ENCODE results near the gene PCP4L1. TPM values are rescaled to one million over a fixed set of nuclear protein-coding genes. Genes with fewer than 3 reads are reported as not detected.

The PCP4L1 gene
- total RNA-seq, 1 experiment from 2014 or later: not detected

- ATAC-seq: peak; percentile 21
- ChIA-PET POLR2A (interaction anchor here (0.8 to 1.5 kb wide), 7 partner anchors 9 to 164 kb away, joined by 3 to 9 read pairs (median 7); partner anchors contain the start of genes NDUFS2 and PPOX), RAD21 (ENCODE audit: low non-redundant PET in 1 of 2, low total read pairs in 2 of 2, uncharacterized antibody in 2 of 2, unreplicated experiment in 2 of 2) (interaction anchor here (0.7 to 1.2 kb wide), 4 partner anchors 8 to 67 kb away, joined by 3 to 7 read pairs (median 3); no protein-coding TSS in a partner anchor), CTCF (interaction anchor here (0.7 to 3.1 kb wide), 25 partner anchors 9 to 544 kb away, joined by 3 to 46 read pairs (median 6); partner anchors contain the start of genes CFAP126, DEDD, NDUFS2 and NR1I3)
- intact Hi-C loops (cut with micrococcal nuclease): no loop called here
- H3K36me3 ChIP-seq (ENCODE audit: control insufficient read depth in 1 of 2, insufficient read depth in 2 of 2, low read length in 2 of 2): peaks cover 4 to 17% of the 10 kb centered on the region in 2 experiments
- no peak overlapping the region for H3K4me3 ChIP-seq (replicated peaks in 1 of 2; ENCODE audit: low read depth in 1 of 2, low read length in 2 of 2)
- no peaks in the 10 kb centered on the region for H4K20me1 ChIP-seq (ENCODE audit: insufficient read depth)
- H3K9me2 ChIP-seq (ENCODE audit: insufficient read depth): no peaks in the 10 kb centered on the region
- no peak overlapping the region for H3K9ac ChIP-seq (ENCODE audit: low read length)
- BruUV-seq (replicated peaks): no TSS peak
- peaks cover 14 to 24% of the 10 kb centered on the region in 2 experiments; a peak in 3 of 4 replicates for H3K4me1 ChIP-seq (ENCODE audit: control insufficient read depth in 1 of 2, insufficient read depth in 2 of 2, low read length in 2 of 2)
- H3K4me2 ChIP-seq (ENCODE audit: low read length): peak overlapping the region; percentile 34
- peak overlapping the region; percentile 52 for H3K27ac ChIP-seq (ENCODE audit: low read depth, low read length)
- no peak for DNase-seq (ENCODE audit: low read depth, low spot score)
- H2AFZ ChIP-seq (ENCODE audit: low read depth, low read length, poor library complexity, severe bottlenecking): peak overlapping the region; percentile 48
- no peaks in the 10 kb centered on the region for H3K27me3 ChIP-seq (ENCODE audit: insufficient read depth, low read length)
- H3K9me3 ChIP-seq (ENCODE audit: control insufficient read depth in 1 of 2, insufficient read depth in 1 of 2, low read depth in 1 of 2, low read length in 2 of 2): no peaks in the 10 kb centered on the region
- no peak for TF ChIP-seq POLR2A (IDR thresholded peaks at IDR 0.05; ENCODE audit: borderline replicate concordance, extremely low read depth, insufficient read depth, insufficient read length)
- TF ChIP-seq YY1 (IDR thresholded peaks at IDR 0.05; ENCODE audit: extremely low read depth, insufficient replicate concordance, low read depth, low read length): no peak
- no peak for TF ChIP-seq EGR1 (IDR thresholded peaks at IDR 0.05; ENCODE audit: low read depth)
- no peak for TF ChIP-seq SRF (IDR thresholded peaks at IDR 0.05; ENCODE audit: low read depth)
- TF ChIP-seq ATF3 (IDR thresholded peaks at IDR 0.05): no peak
- no peak for TF ChIP-seq EZH2 (IDR thresholded peaks at IDR 0.05)
- no peak for TF ChIP-seq CTCF (IDR thresholded peaks at IDR 0.05 in 2 of 3, conservative IDR thresholded peaks at IDR 0.05 in 1 of 3; ENCODE audit: borderline replicate concordance in 1 of 3, insufficient read depth in 1 of 3, low read depth in 2 of 3, low read length in 2 of 3)
- no peak for TF ChIP-seq SP1 (IDR thresholded peaks at IDR 0.05; ENCODE audit: low read depth)
- no peak for TF ChIP-seq ZBTB33 (IDR thresholded peaks at IDR 0.05; ENCODE audit: extremely low read depth, insufficient replicate concordance, low read length)
- TF ChIP-seq POLR2AphosphoS5 (IDR thresholded peaks at IDR 0.05; ENCODE audit: low read depth, low read length): no peak
- no peak for TF ChIP-seq JUND (IDR thresholded peaks at IDR 0.05)
- TF ChIP-seq ZFX (IDR thresholded peaks at IDR 0.05): no peak
- no peak for TF ChIP-seq FOSL1 (IDR thresholded peaks at IDR 0.05; ENCODE audit: low read depth)
- TF ChIP-seq ELF1 (IDR thresholded peaks at IDR 0.05; ENCODE audit: borderline replicate concordance, low read depth): no peak
- no peak for TF ChIP-seq CBX3 (IDR thresholded peaks at IDR 0.05; ENCODE audit: low read depth)
- TF ChIP-seq TCF7L2 (IDR thresholded peaks at IDR 0.05; ENCODE audit: borderline replicate concordance, extremely low read depth, insufficient read depth, insufficient read length): no peak
- TF ChIP-seq ZNF274 (IDR thresholded peaks at IDR 0.05; ENCODE audit: low read depth, low read length): no peak
- TF ChIP-seq EZH2phosphoT487 (IDR thresholded peaks at IDR 0.05; ENCODE audit: borderline replicate concordance): no peak
- TF ChIP-seq CEBPB (IDR thresholded peaks at IDR 0.05; ENCODE audit: low read depth): no peak
- TF ChIP-seq SIN3A (IDR thresholded peaks at IDR 0.05; ENCODE audit: low read depth): no peak
- no peaks in the 10 kb centered on the region for H3K79me2 ChIP-seq (ENCODE audit: insufficient read depth, low read length)
Measured at GRCh38 chr1:161225178-161225533, 33.4 kb upstream of the PCP4L1 start.

Measured in HCT116 (cell line).